ENCODE results near the gene RICTOR.
"Not testable (repeated sequence)": the region's sequence is repeated elsewhere in the genome, so short reads cannot be mapped to it uniquely, and the experiment has no call there.

RICTOR gene

GRCh38 chr5:39013938-39014337 is 60.3 kb downstream of the RICTOR start:
- DNase-seq (ENCODE audit: low read depth), result no peak

GRCh38 chr5:39010958-39011357 is 63.2 kb downstream of the RICTOR start:
- DNase-seq (ENCODE audit: low read depth), result not testable (repeated sequence)

DNA sequence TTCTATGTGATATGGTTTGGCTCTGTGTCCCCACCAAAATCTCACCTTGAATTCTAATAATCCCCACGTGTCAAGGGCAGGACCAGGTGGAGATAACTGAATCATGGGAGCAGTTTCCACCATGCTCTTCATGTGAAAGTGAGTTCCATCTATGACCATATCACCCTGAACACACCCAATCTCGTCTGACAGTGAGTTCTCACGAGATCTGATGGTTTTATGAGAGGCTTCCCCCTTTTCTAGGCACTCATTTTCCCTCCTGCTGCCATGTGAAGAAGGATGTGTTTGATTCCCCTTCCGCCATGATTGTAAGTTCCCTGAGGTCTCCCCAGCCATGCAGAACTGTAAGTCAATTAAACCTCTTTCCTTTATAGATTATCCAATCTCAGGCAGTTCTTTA is 64.2 kb downstream of the RICTOR start:
- no peak for DNase-seq (ENCODE audit: low read depth)

DNA sequence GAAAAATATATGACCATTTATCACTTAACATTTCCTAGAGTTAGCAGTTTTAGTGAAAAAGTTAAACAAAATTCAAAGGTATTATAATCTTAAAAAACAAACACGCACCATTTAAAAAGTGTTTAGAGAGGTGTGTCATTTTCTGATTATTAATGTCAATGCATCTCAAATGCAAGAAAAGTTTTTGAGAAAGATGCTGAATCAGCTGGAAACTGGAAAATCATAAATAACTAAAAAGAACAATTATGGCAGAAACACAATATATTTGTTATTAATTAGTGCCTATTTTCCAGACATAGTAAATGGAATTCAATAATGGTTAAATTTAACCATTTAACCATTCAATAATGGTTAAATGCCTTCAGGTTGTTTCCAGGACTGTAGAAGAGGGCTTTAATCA is 64.9 kb downstream of the RICTOR start:
- DNase-seq (ENCODE audit: low read depth), result no peak

DNA sequence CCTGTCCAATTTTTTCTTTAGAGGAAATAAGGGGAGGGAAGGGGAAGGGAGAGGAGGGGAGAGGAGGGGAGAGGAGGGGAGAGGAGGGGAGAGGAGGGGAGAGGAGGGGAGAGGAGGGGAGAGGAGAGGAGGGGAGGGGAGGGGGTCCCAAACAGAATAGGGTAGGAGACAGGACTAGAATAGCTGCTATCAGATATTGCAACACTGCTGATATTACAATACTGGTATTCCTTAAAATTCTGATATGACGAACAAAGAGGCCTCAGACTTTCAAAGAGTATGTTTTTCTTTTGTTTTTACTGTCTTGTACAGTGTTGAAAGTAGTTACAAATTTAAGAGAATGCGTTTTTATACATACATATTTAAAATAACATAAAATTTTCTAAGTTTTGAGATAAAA is 67.5 kb downstream of the RICTOR start:
- DNase-seq (ENCODE audit: low read depth), result no peak

DNA sequence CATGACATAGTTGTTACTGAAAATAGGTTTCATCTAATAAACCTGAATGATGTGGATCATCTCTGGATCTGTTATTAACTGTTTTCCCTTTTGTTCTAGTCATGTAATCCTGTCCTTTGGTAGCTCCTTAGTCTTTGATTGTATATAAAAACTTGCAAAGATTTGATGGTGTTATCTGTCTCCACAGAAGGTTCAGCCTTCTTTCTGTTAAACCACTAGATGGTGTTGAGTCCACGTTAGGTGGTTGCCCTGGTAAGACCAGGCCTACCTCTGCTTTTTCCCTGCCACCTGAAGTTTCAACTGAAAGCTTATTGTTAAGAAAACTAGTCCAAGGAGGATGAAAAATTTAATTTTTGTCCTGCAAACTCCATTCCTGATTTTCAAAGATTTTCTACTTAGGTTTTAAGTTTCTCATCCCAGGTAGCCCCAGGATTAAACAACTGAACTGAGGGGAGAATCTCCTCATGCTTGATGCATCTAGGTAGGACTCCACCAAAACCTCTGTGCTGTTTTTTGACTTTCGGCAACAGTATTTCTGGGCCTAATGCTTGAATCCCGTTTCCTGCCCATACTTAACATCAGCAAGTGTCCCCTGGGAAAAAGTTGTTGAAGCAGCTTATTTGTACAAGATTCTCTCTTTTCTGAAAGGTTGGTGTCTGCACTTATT is 68.5 kb downstream of the RICTOR start:
- no peak for DNase-seq (ENCODE audit: low read depth)

DNA sequence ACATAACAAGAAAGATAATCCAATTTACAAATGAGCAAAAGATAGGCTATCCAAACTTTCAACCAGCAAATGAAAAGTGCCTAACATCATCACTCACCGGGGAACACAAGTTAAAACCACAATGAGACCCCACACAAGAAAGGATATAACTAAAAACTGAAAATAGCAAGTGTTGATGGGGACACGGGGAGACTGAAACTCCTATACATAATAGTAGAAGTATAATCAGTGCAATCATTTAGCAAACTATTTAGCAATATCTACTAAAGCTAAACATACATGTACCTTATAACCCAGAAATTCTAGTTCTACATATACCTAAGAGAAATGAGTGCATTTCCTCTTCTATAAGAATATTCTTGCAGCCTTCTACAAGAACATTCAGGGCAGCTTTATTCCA is 72.5 kb downstream of the RICTOR start:
- DNase-seq (ENCODE audit: low read depth), result no peak

- no peak for DNase-seq (ENCODE audit: low read depth)
These were observed 75.2 kb downstream of the RICTOR start for GRCh38 chr5:38999037-38999436.

DNA sequence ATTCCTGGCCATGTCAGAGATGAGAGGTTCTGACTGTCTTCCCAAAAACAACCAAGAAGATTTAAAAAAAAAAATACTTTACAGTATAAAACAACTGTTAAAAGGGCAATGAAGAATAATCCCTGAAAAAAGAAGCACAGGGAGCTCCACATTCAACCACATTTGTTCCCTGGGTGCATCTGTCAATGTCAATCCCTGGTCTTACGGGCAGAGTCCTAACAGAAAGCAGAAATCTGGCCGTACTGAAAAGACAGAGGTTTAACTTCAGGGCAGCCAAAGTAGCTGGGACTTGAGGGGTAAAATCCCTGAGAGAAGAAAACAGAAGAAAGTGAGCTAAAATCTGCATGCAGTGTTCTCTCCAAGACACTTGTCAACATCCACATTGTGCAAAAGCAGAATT is 76.6 kb downstream of the RICTOR start:
- DNase-seq (ENCODE audit: low read depth), result no peak

DNA sequence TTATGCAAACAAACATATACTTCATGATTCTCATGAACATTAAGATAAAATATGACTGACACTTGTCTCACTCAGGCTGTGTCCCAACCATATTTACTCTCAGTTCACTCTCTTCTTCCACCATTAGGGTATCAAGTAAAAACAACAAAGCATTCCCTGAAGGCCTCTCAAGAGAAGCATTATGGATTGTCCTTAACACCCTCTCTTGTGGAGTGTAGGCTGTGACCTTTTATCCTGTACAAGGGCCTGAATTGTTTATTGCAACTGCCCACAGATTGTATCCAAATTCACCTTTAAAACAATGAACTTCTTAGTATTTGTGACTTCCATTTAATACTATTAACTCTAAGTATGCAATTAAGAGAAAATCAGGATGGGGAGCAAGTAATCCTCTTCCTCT is 78.1 kb downstream of the RICTOR start:
- no peak for DNase-seq (ENCODE audit: low read depth)

DNA sequence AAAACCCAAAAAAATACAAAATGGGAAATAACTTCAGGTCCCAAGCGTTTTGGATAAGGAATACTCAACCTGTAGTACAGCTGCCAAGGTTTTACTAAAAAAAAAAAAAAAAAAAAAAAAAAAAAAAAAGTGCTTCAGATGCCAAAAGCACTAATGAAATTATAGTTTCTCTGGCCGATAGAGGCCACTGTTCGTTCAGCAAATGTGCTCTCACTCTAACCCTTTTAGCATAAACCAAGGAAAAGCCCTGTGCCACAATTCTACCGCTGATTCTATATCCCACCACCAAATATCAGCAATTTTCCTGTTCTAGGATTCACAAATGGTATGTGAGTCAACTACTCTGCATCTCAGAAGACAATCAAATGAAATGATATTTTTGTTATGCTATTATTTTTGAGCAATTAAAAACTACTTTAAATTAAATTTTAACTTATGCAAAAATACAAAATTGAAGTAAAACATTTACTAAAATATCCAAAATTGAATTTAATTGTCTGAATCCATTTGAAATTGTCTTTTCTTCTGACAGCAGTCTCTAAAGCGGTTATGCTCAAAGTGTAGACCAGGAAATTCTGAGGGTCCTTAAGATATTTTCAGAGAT is 79.8 kb downstream of the RICTOR start:
- no peak for DNase-seq (ENCODE audit: low read depth)

- DNase-seq (ENCODE audit: low read depth), result not testable (repeated sequence)
These were observed 84.1 kb downstream of the RICTOR start for GRCh38 chr5:38989974-38990719.

DNA sequence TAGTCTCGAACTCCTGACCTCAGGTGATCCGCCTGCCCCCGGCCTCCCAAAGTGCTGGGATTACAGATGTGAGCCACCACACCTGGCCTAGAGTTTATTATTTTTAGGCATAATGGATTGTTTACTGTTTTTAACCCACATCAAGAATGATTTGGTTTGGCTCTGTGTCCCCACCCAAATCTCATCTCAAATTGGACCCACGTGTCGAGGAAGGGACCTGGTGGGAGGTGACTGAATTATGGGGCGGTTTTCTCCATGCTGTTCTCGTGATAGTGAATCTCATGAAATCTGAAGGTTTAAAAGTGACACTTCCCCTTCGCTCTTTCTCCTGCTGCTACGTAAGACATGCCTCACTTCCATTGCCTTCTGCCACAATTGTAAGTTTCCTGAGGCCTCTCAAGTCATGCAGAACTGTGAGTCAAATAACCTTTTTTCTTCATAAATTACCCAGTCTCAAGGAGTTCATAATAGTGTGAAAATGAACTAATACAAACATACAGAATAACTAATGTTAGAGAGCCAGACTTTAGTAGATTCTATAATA is 88.2 kb downstream of the RICTOR start:
- DNase-seq (ENCODE audit: low read depth), result no peak

DNA sequence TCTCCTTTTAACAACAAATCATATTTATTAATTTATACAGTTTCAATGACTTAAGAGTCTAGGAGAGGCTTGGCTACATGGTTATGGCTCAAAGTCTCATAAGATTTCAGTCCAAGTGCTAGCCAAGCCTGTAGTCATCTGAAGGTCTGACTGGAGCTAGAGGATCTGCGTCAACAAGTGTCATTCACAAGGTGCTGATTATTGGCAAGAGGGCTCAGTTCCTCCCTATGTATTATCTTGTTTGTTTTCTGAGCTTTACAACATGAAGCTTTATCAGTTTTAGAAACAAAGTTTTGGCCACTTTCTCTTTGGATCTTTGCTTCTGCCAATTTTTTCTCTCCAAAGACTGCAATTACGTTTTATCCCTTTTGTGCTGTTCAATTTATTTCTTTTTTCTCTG is 94.7 kb downstream of the RICTOR start:
- no peak for DNase-seq (ENCODE audit: low read depth)

GRCh38 chr5:38978036-38978435 is 96.2 kb downstream of the RICTOR start:
- DNase-seq (ENCODE audit: low read depth), result no peak

DNA sequence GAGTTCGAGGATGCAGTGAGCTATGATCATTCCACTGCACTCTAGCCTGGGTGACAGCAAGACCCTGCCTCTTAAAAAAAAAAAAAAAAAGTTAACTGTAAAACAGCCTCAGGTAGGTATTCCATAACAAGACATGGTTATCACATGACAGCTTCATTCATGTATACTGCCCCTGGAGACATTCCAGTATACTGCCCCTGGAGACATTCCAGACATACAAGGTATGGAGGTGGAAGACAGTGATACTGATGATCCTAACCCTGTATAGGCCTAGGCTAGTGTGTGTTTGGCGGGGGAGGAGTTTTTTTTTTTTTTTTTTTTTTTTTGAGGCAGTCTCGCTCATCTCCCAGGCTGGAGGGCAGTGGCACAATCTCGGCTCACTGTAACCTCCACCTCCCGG is 105.5 kb downstream of the RICTOR start:
- no peak for DNase-seq (ENCODE audit: low read depth)

GRCh38 chr5:38961691-38962090 is 112.5 kb downstream of the RICTOR start:
- no peak for DNase-seq (ENCODE audit: low read depth)

DNA sequence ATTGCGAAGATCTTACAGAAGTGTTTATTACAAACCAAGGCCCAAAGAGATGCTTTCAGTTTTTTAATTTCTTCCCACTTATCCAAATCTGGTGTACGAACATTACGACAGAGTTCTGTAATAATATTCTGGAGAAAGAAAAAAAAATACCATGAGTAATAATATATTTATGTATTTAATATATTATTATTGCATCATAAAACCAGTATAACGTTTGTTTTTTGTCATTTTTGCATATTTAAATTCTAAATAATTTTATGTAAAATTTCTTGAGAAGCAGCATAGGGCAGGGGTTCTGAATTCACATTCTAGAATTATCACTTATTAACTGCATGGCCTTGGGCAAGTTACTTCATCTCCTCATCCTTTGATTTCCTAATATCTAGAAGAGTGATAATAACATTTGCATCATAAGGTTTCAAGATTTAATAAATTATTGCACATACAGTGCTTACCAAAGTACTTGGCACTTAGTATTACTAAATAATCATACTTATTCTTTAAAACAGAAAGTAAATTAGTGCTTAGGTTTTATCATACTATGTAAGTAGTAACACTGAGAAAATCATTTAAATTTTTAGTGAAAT is 120.7 kb downstream of the RICTOR start:
- DNase-seq (ENCODE audit: low read depth), result no peak

DNA sequence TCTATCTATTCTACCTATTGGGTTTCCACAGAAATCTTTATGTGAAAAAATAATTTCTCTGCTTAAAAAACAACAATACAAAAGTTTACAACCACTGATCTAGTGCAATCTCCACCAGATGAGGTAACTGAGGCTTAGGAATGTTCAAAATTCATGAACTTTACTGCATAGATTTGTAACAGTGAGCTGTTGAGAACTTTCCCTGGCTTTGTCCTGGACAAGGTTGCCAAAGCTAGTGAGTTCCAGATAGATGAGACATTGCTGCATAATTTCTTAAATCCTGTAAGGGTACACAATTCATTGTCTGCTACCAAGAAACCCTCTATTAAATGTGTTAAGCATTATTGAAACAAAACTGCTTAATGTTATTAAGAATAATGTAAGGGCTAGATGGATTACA is 125.7 kb downstream of the RICTOR start:
- no peak for DNase-seq (ENCODE audit: low read depth)

- DNase-seq (ENCODE audit: low read depth), result no peak
These were observed 129.9 kb downstream of the RICTOR start for GRCh38 chr5:38944282-38944681.

DNA sequence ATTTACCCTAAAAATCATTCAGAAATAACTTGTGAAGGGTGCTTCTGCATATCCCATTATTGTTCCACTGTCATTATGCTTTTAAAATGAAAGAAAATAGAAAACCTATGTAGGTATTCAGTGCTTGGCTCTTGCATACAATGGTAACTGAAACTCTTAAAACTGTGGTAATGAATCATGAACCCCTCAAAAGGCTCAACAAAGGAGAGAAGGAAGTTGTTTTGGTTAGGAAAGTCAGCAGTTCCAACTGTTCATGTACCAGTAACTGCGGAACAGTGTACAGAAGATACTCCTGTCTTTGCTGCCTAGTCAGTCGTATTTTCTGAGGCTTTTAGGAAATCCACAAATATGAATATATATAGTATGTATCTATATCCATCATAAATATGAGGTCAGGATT is 132.3 kb downstream of the RICTOR start:
- DNase-seq (ENCODE audit: low read depth), result no peak

DNA sequence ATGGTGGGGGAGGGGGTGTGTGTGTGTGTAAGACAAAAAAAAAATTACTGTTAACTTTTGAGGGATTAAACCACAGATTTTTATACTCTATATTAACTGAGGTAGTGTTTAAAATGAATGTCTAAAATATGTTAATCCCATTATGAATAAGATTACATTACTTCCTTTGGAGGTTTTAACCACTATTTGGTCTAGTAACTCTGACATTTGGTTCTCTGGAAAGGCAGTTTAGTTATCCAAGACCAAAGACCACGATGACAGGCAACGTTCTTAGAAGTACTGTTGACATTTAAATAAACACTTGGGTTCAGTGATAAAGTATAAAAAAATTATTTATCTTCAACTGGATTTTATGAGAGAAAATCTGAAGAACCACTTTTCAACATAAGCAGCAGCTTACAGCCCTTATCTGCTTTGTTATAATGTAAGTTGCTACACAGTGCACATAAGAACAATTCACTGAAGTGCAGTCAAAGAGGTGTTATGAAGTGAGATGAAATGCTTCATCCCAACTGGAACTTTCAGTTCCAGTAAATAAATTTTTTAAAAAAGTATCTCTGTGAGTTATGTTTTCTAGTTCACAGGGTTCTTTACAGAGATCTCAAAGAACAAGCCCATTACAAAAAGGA is 133.9 kb downstream of the RICTOR start:
- DNase-seq (ENCODE audit: low read depth), result no peak

Data from activated T-helper 1 cell treated with Interleukin-2 at 50 U/mL for 16 hours (primary cell).